SK-N-MC (cell line): Measurements from ENCODE around the gene ZNF346.

ENCODE experiments used
- EZH2 ChIP-seq: fragments of 200-600 bp; sonication (generic); IDR thresholded peaks from one replicate; pipeline ENCODE4 v1.6.1; 2017; ENCODE audit warnings: antibody characterized with exemption
- FOXP2 ChIP-seq: optimal IDR thresholded peaks from 2 replicates; pipeline ENCODE3; 2011; ENCODE audit warnings: mild to moderate bottlenecking, moderate library complexity; ENCODE audit not compliant: insufficient read depth; ENCODE audit errors: extremely low read length, control extremely low read depth
- POLR2AphosphoS5 ChIP-seq: IDR thresholded peaks from 2 replicates; pipeline ENCODE4 v1.6.1; 2012; ENCODE audit warnings: mild to moderate bottlenecking, low read depth, low read length, borderline replicate concordance

DNA sequence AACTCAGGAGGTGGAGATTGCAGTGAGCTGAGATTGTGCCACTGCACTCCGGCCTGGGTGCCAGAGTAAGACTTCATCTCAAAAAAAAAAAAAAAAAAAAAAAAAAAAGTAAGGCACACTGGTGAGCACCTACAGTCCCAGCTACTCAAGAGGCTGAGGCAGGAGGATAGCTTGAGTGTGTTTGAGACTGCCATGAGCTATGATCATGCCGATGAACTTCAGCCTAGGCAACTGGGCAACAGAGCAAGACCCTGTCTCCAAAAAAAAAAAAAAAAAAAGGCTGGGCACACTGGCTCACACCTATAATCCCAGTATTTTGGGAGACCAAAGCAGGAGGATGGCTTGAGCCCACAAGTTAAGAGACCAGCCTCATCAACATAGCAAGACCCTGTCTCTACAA lies 36.2 kb upstream of the ZNF346 start:
- TF ChIP-seq POLR2AphosphoS5 (no peak), EZH2 (no peak), FOXP2 (no peak)
